Caco-2 (cell line): ENCODE results near the gene CYTL1. TPM values are rescaled to one million over a fixed set of nuclear protein-coding genes. Genes with fewer than 3 reads are reported as not detected.

Source experiments
- BruUV-seq: library from RNA; stranded (reverse); fragments of 400-500 nt; replicated peaks from 2 replicates; lab custom pipeline; 2021; lab: Mats Ljungman, UMichigan
- CTCF ChIA-PET: fragments of 300-600 bp; sonication (Branson Sonifier 250); formaldehyde crosslinking; loops from one replicate; lab custom pipeline; 2022; ENCODE audit warnings: antibody characterized with exemption; lab: Charles Lee
- POLR2A ChIA-PET: fragments of 300-600 bp; sonication (Branson Sonifier 250); formaldehyde crosslinking; loops from one replicate; lab custom pipeline; 2022; ENCODE audit warnings: antibody characterized with exemption; lab: Charles Lee
- DNase-seq, 2 experiments: peaks; one replicate each; pipeline versions ENCODE4 v3.0.0 to v3.0.0-alpha.2; 2020 to 2022
- H3K27me3 ChIP-seq: replicated peaks from 2 replicates; pipeline ENCODE4 v1.6.0; 2011; ENCODE audit warnings: low read length; ENCODE audit not compliant: control insufficient read depth, insufficient read depth
- H3K36me3 ChIP-seq: 2 replicates; pipeline ENCODE4 v1.5.1; 2011; ENCODE audit warnings: low read length; ENCODE audit not compliant: control insufficient read depth, insufficient read depth
- H3K4me1 ChIP-seq: fragments of 250-450 bp; sonication (Bioruptor Pico); 2 replicates; pipeline ENCODE4 v1.5.1; 2020; ENCODE audit warnings: mild to moderate bottlenecking
- H3K4me3 ChIP-seq: 2 replicates; pipeline ENCODE4 v1.5.1; 2011; ENCODE audit warnings: low read depth, mild to moderate bottlenecking, control low read depth, low read length
- H3K9me3 ChIP-seq: fragments of 250-450 bp; sonication (Bioruptor Pico); 2 replicates; pipeline ENCODE4 v1.5.1; 2020; ENCODE audit warnings: mild to moderate bottlenecking, moderate library complexity
- H3K27ac Mint-ChIP-seq: one replicate; pipeline ENCODE4 v1.8.0; 2022; ENCODE audit warnings: mixed read lengths; ENCODE audit not compliant: unreplicated experiment
- H3K27me3 Mint-ChIP-seq: one replicate; pipeline ENCODE4 v1.8.0; 2022; ENCODE audit warnings: mixed read lengths; ENCODE audit not compliant: insufficient read depth, unreplicated experiment
- H3K36me3 Mint-ChIP-seq: one replicate; pipeline ENCODE4 v1.8.0; 2022; ENCODE audit warnings: mild to moderate bottlenecking, mixed read lengths; ENCODE audit not compliant: insufficient read depth, unreplicated experiment
- H3K4me1 Mint-ChIP-seq: one replicate; pipeline ENCODE4 v1.8.0; 2022; ENCODE audit warnings: low read depth, mixed read lengths; ENCODE audit not compliant: unreplicated experiment
- H3K4me3 Mint-ChIP-seq: one replicate; pipeline ENCODE4 v1.8.0; 2022; ENCODE audit warnings: mild to moderate bottlenecking, moderate library complexity, mixed read lengths; ENCODE audit not compliant: unreplicated experiment
- H3K9me3 Mint-ChIP-seq: one replicate; pipeline ENCODE4 v1.8.0; 2022; ENCODE audit warnings: mixed read lengths; ENCODE audit not compliant: unreplicated experiment
- CTCF ChIP-seq, 2 experiments: fragments of 200-600 bp in 1 of 2; IDR thresholded peaks; 1 replicate in 1 of 2; 2 replicates in 1 of 2; pipeline versions ENCODE4 v1.5.1 to v1.8.0; 2011 to 2022; ENCODE audit warnings: antibody characterized with exemption in 1 of 2, control low read depth in 1 of 2, inconsistent platforms in 1 of 2, low read depth in 1 of 2, low read length in 1 of 2, mild to moderate bottlenecking in 1 of 2, moderate library complexity in 1 of 2; ENCODE audit not compliant: insufficient read depth in 1 of 2, severe bottlenecking in 1 of 2, unreplicated experiment in 1 of 2
- intact Hi-C: fragments of 100-400 bp; cut with micrococcal nuclease; formaldehyde crosslinking; loops from one replicate; pipeline ENCODE4 v1.10.0; 2022; ENCODE audit not compliant: unreplicated experiment
- total RNA-seq: library from RNA; stranded (reverse); gene quantifications from 2 replicates; pipeline ENCODE4 v1.2.3, GENCODE V29; 2022

Gene CYTL1
- total RNA-seq, 1 experiment from 2014 or later = not detected

GRCh38 chr4:5029447-5029846 is 10.2 kb upstream of the CYTL1 start:
- H3K4me1 Mint-ChIP-seq = peaks cover 12% of the 10 kb centered on the region
- H3K27ac Mint-ChIP-seq = no peak overlapping the region
- Histone ChIP-seq H3K9me3 (no peaks in the 10 kb centered on the region), H3K36me3 (no peaks in the 10 kb centered on the region), H3K4me3 (no peak overlapping the region), H3K27me3 (no peaks in the 10 kb centered on the region), H3K4me1 (no peaks in the 10 kb centered on the region)
- no TSS peak for BruUV-seq
- CTCF ChIA-PET = no interaction called here
- no peaks in the 10 kb centered on the region for H3K36me3 Mint-ChIP-seq
- intact Hi-C loops = no loop called here
- TF ChIP-seq CTCF (IDR thresholded peaks at IDR 0.05; ENCODE audit: insufficient read depth in 1 of 2, low read depth in 1 of 2, low read length in 1 of 2, severe bottlenecking in 1 of 2, unreplicated experiment in 1 of 2) = no peak
- no peaks in the 10 kb centered on the region for H3K9me3 Mint-ChIP-seq
- DNase-seq = no peak
- no peak overlapping the region for H3K4me3 Mint-ChIP-seq
- POLR2A ChIA-PET = no interaction called here
- H3K27me3 Mint-ChIP-seq = no peaks in the 10 kb centered on the region

GRCh38 chr4:5028480-5028879 is 9.2 kb upstream of the CYTL1 start:
- BruUV-seq = no TSS peak
- H3K27me3 ChIP-seq = no peaks in the 10 kb centered on the region
- TF ChIP-seq CTCF (IDR thresholded peaks at IDR 0.05; ENCODE audit: insufficient read depth in 1 of 2, low read depth in 1 of 2, low read length in 1 of 2, severe bottlenecking in 1 of 2, unreplicated experiment in 1 of 2) = no peak
- H3K4me1 Mint-ChIP-seq = peaks cover 6% of the 10 kb centered on the region
- POLR2A ChIA-PET = no interaction called here
- intact Hi-C loops = no loop called here
- no peaks in the 10 kb centered on the region for H3K9me3 ChIP-seq
- H3K9me3 Mint-ChIP-seq = no peaks in the 10 kb centered on the region
- no peak overlapping the region for H3K4me3 Mint-ChIP-seq
- H3K4me3 ChIP-seq = no peak overlapping the region
- no peak overlapping the region for H3K27ac Mint-ChIP-seq
- CTCF ChIA-PET = no interaction called here
- no peaks in the 10 kb centered on the region for H3K36me3 Mint-ChIP-seq
- H3K27me3 Mint-ChIP-seq = no peaks in the 10 kb centered on the region
- H3K4me1 ChIP-seq = no peaks in the 10 kb centered on the region
- no peaks in the 10 kb centered on the region for H3K36me3 ChIP-seq
- DNase-seq = no peak

GRCh38 chr4:5027346-5027745 is 8.1 kb upstream of the CYTL1 start:
- H3K27me3 Mint-ChIP-seq = no peaks in the 10 kb centered on the region
- CTCF ChIA-PET = no interaction called here
- no peak overlapping the region for H3K4me3 ChIP-seq
- no peaks in the 10 kb centered on the region for H3K4me1 ChIP-seq
- DNase-seq = no peak
- no peak for TF ChIP-seq CTCF (IDR thresholded peaks at IDR 0.05; ENCODE audit: insufficient read depth in 1 of 2, low read depth in 1 of 2, low read length in 1 of 2, severe bottlenecking in 1 of 2, unreplicated experiment in 1 of 2)
- no peaks in the 10 kb centered on the region for H3K9me3 Mint-ChIP-seq
- H3K36me3 ChIP-seq = no peaks in the 10 kb centered on the region
- H3K27ac Mint-ChIP-seq = no peak overlapping the region
- no peak overlapping the region for H3K4me3 Mint-ChIP-seq
- POLR2A ChIA-PET = no interaction called here
- H3K27me3 ChIP-seq = no peaks in the 10 kb centered on the region
- intact Hi-C loops = no loop called here
- H3K4me1 Mint-ChIP-seq = peaks cover 6% of the 10 kb centered on the region
- H3K9me3 ChIP-seq = no peaks in the 10 kb centered on the region
- no peaks in the 10 kb centered on the region for H3K36me3 Mint-ChIP-seq
- BruUV-seq = no TSS peak
